Skeletal muscle satellite cell (primary cell): ENCODE results near the gene FAM174C.

Source experiments
- H3K27me3 ChIP-seq: 2 replicates; pipeline ENCODE4 v1.7.0; 2013; ENCODE audit warnings: low read length; ENCODE audit not compliant: control insufficient read depth, insufficient read depth
- H3K36me3 ChIP-seq: 2 replicates; pipeline ENCODE4 v1.7.0; 2013; ENCODE audit warnings: mild to moderate bottlenecking, control low read depth, low read length; ENCODE audit not compliant: insufficient read depth
- H3K4me1 ChIP-seq: 2 replicates; pipeline ENCODE4 v1.7.0; 2013; ENCODE audit warnings: low read length; ENCODE audit not compliant: control insufficient read depth, insufficient read depth
- H3K4me2 ChIP-seq: 2 replicates; pipeline ENCODE4 v1.7.0; 2013; ENCODE audit warnings: mild to moderate bottlenecking, low read length
- H3K4me3 ChIP-seq: 2 replicates; pipeline ENCODE4 v1.7.0; 2013; ENCODE audit warnings: low read length
- H3K9ac ChIP-seq: 2 replicates; pipeline ENCODE4 v1.7.0; 2013; ENCODE audit warnings: mild to moderate bottlenecking, low read depth, low read length, moderate library complexity
- H3K9me3 ChIP-seq: replicated peaks from 2 replicates; pipeline ENCODE4 v1.7.0; 2013; ENCODE audit warnings: mild to moderate bottlenecking, control low read depth, low read length

Gene FAM174C

GRCh38 chr19:1283917-1284292, 8.6 kb downstream of the FAM174C start:
- Histone ChIP-seq H3K4me1 (no peaks in the 10 kb centered on the region), H3K4me2 (no peak overlapping the region), H3K27me3 (peaks cover 51% of the 10 kb centered on the region), H3K9ac (no peak overlapping the region), H3K9me3 (no peaks in the 10 kb centered on the region), H3K36me3 (peaks cover 12% of the 10 kb centered on the region), H3K4me3 (no peak overlapping the region)

GRCh38 chr19:1284293-1284978, 9.1 kb downstream of the FAM174C start:
- Histone ChIP-seq H3K4me1 (no peaks in the 10 kb centered on the region), H3K4me2 (no peak overlapping the region), H3K36me3 (peaks cover 7% of the 10 kb centered on the region), H3K9me3 (no peaks in the 10 kb centered on the region), H3K9ac (no peak overlapping the region), H3K27me3 (peaks cover 56% of the 10 kb centered on the region), H3K4me3 (no peak overlapping the region)

- no peak overlapping the region for H3K9ac ChIP-seq
- no peak overlapping the region for H3K4me3 ChIP-seq
- peaks cover 57% of the 10 kb centered on the region for H3K27me3 ChIP-seq
- H3K36me3 ChIP-seq, result peaks cover 2% of the 10 kb centered on the region
- H3K9me3 ChIP-seq, result no peaks in the 10 kb centered on the region
- H3K4me1 ChIP-seq, result no peaks in the 10 kb centered on the region
- no peak overlapping the region for H3K4me2 ChIP-seq
These were observed 9.8 kb downstream of the FAM174C start for GRCh38 chr19:1284979-1285736.

- no peak within 1 kb of the TSS for H3K9ac ChIP-seq
- H3K4me3 ChIP-seq, result no peak within 1 kb of the TSS
- H3K36me3 ChIP-seq, result no peaks in the 10 kb centered on the region
- H3K9me3 ChIP-seq, result no peaks in the 10 kb centered on the region
- H3K4me1 ChIP-seq, result no peaks in the 10 kb centered on the region
- H3K27me3 ChIP-seq, result peaks cover 57% of the 10 kb centered on the region
- no peak within 1 kb of the TSS for H3K4me2 ChIP-seq
These were observed 10.5 kb downstream of the FAM174C start, which contains the start of gene EFNA2 for GRCh38 chr19:1285737-1286360. Gene EFNA2 (plus strand): TSS chr19:1285873. CDS start chr19:1286169, 296 bp downstream.

GRCh38 chr19:1286487-1287353, 11.4 kb downstream of the FAM174C start:
- Histone ChIP-seq H3K9me3 (no peaks in the 10 kb centered on the region), H3K9ac (no peak overlapping the region), H3K4me1 (no peaks in the 10 kb centered on the region), H3K4me2 (no peak overlapping the region), H3K36me3 (no peaks in the 10 kb centered on the region), H3K27me3 (peaks cover 63% of the 10 kb centered on the region), H3K4me3 (no peak overlapping the region)

- Histone ChIP-seq H3K4me3 (no peak overlapping the region), H3K27me3 (peaks cover 72% of the 10 kb centered on the region), H3K9ac (no peak overlapping the region), H3K4me2 (no peak overlapping the region), H3K9me3 (no peaks in the 10 kb centered on the region), H3K4me1 (no peaks in the 10 kb centered on the region), H3K36me3 (no peaks in the 10 kb centered on the region)
These were observed 12.3 kb downstream of the FAM174C start for GRCh38 chr19:1287354-1288225.

GRCh38 chr19:1288226-1288612, 12.9 kb downstream of the FAM174C start:
- Histone ChIP-seq H3K4me3 (no peak overlapping the region), H3K36me3 (no peaks in the 10 kb centered on the region), H3K4me1 (no peaks in the 10 kb centered on the region), H3K9ac (no peak overlapping the region), H3K4me2 (no peak overlapping the region), H3K9me3 (no peaks in the 10 kb centered on the region), H3K27me3 (peaks cover 73% of the 10 kb centered on the region)

- Histone ChIP-seq H3K4me2 (no peak overlapping the region), H3K4me3 (no peak overlapping the region), H3K9me3 (no peaks in the 10 kb centered on the region), H3K27me3 (peaks cover 73% of the 10 kb centered on the region), H3K36me3 (no peaks in the 10 kb centered on the region), H3K4me1 (no peaks in the 10 kb centered on the region), H3K9ac (no peak overlapping the region)
These were observed 13.7 kb downstream of the FAM174C start for GRCh38 chr19:1288833-1289685.

- H3K27me3 ChIP-seq, result peaks cover 72% of the 10 kb centered on the region
- H3K9me3 ChIP-seq, result no peaks in the 10 kb centered on the region
- no peaks in the 10 kb centered on the region for H3K4me1 ChIP-seq
- H3K4me2 ChIP-seq, result no peak overlapping the region
- no peak overlapping the region for H3K4me3 ChIP-seq
- H3K9ac ChIP-seq, result no peak overlapping the region
- no peaks in the 10 kb centered on the region for H3K36me3 ChIP-seq
These were observed 14.3 kb downstream of the FAM174C start for GRCh38 chr19:1289686-1290025.

- Histone ChIP-seq H3K9ac (no peak overlapping the region), H3K4me1 (no peaks in the 10 kb centered on the region)
These were observed 14.9 kb downstream of the FAM174C start for GRCh38 chr19:1290196-1290702.

More at GRCh38 chr19:1290196-1290702, 14.9 kb downstream of the FAM174C start:
- Histone ChIP-seq H3K36me3 (no peaks in the 10 kb centered on the region), H3K27me3 (peaks cover 72% of the 10 kb centered on the region), H3K4me3 (no peak overlapping the region), H3K9me3 (no peaks in the 10 kb centered on the region), H3K4me2 (no peak overlapping the region)
